Non-pigmented ciliary epithelial cell (primary cell): Measurements from ENCODE around the gene COQ5.

ENCODE experiments used
- DNase-seq: peaks from one replicate; pipeline ENCODE4 v3.0.0-alpha.2; 2010; ENCODE audit warnings: low read depth

Gene COQ5

GRCh38 chr12:120481022-120481767, 47.8 kb downstream of the COQ5 start:
- DNase-seq, result no peak

- no peak for DNase-seq
Observed at GRCh38 chr12:120480211-120480610, 48.7 kb downstream of the COQ5 start.

DNA sequence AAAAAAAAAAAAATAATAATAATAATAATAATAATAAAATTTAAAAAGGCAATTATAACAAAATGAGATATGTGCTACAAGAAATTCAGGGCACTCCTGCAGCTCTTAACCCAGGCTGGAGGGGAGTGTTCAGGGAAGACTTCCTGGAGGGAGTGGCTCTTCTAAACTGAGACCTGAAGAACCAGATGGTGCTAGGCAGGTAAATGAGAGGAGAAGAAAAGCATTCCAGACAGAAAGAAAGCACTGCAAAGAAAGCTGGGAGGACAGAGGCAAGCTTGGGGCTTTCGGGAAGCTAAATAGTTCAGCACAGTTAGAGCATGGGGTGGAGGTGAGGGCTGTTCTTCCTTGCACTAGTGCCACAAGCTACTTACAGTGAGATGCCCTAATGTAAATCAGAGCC, 49.5 kb downstream of the COQ5 start:
- DNase-seq, result no peak

- no peak for DNase-seq
Observed at GRCh38 chr12:120475643-120476042, 53.3 kb downstream of the COQ5 start.

GRCh38 chr12:120474616-120474960, 54.4 kb downstream of the COQ5 start:
- DNase-seq, result no peak

DNA sequence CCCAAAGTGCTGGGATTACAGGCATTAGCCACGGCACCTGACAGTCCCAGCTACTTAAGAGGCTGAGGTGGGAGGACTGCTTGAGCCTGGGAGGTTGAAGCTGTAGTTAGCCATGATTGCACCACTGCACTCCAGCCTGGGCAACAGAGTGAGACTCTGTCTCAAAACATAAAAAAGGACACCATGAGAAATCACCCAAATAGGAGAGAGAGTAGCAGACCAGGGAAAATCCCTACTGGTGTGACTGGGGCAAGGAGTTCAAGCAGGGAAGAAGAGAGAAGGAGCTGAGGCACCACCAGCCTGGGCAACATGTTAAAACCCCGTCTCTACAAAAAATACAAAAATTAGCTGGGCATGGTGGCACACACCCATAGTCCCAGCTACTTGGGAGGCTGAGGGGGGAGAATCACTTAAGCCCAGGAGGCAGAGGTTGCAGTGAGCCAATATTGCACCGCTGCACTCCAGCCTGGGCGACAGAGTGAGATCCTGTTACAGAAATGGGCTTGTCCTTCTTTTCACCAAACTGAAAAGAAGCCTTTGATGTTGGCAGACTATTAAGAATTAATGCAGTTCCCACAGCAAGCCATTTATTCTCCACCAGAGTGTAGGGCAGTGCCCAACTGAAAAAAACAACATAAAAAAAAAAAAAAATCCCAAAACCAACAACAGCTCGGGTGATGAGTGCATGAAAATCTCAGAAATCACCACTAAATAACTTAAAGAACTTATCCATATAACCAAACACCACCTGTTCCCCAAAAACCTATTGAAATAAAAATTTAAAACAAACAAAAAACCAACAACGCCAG, 54.9 kb downstream of the COQ5 start:
- DNase-seq, result no peak

GRCh38 chr12:120472521-120472920, 56.4 kb downstream of the COQ5 start:
- DNase-seq, result no peak

- no peak for DNase-seq
Observed at GRCh38 chr12:120470150-120470784, 58.7 kb downstream of the COQ5 start.

GRCh38 chr12:120469450-120470149, 59.4 kb downstream of the COQ5 start, which contains the start of gene SRSF9:
TSS of gene SRSF9 (minus strand) at chr12:120469748. CDS start at chr12:120469609, 139 bp downstream.
- peak; percentile 82 for DNase-seq

- no peak for DNase-seq
Observed at GRCh38 chr12:120468821-120469449, 60.0 kb downstream of the COQ5 start.

GRCh38 chr12:120468325-120468820, 60.6 kb downstream of the COQ5 start:
- no peak for DNase-seq

DNA sequence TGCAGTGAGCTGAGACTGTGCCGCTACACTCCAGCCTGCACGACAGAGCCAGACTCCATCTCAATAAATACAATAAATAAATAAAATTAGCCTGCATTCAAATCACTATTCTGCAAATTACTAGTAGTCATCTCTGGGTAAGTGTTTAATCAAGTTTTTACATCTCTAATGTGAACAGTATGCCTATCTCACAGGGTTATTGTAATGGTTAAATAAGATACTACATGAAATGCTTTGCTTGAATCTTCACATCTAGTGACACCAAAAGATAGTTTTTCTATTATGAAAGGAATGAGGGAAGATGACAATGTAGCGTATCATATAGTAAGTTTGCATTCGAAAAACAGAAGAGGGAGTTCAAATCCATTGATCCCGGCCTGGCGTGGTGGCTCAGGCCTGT, 61.5 kb downstream of the COQ5 start:
- no peak for DNase-seq

- no peak for DNase-seq
Observed at GRCh38 chr12:120466560-120467315, 62.2 kb downstream of the COQ5 start.

- DNase-seq, result no peak
Observed at GRCh38 chr12:120465756-120466155, 63.2 kb downstream of the COQ5 start.

- no peak for DNase-seq
Observed at GRCh38 chr12:120463712-120464111, 65.2 kb downstream of the COQ5 start.

DNA sequence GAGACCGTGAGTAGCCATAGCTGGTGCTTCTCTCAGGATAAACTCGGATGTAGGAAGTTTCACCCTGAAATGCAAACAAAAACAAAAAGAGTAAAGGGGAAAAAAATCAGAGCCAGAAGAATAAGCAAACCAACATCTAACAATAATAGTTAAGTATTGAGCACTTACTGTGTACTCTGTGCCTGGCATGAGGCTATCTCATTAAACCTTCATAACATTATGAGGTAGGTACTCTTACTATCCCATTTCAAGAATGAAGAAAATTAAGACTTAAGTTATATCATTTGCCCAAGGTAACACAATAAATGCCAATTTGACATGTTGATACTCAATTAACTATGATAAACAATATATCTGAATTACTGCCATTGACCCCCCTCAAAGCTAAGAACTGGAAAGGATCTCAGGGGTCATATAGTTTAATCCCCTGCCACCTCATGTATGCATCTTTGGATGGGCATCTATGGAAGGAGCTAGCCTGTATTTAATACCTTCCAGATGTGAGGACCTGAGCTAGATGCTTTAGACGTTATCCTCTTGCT, 66.8 kb downstream of the COQ5 start:
- DNase-seq, result no peak

DNA sequence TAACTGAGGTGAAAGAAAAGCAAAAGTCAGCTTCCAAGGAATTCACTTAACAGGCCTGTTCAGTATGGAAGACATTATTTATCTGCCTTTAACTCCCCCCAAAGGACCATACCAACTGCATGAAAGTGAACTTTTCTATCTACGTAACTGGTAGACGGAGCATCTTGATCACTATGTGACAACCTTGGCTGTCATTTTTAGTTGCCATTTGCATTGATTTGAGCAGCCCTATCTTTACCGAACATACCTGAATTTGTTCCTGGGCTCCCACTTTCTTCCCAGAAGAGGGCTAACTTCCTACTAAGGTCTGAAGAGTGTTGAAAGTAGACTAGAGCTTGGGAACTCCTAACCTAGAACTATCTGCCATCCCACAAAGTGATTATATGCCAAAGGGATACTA, 68.8 kb downstream of the COQ5 start:
- DNase-seq, result no peak

GRCh38 chr12:120457133-120457532, 71.8 kb downstream of the COQ5 start:
- no peak for DNase-seq

DNA sequence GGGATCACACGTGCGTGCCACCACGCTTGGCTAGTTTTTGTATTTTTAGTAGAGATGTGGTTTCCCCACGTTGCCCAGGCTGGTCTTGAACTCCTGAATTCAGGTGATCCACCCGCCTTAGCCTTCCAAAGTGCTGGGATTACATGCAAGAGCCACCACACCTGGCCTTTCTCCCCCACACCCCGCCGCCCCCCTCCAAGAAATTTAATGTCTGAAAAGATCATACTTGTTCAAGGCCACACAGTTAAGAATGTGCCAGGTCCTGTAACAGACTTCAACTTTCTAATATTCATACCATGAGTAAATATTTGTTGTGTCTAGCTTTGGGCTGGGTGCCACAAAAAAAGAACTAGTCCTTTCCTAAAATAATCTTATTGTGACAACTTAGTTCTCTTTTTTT, 73.7 kb downstream of the COQ5 start:
- DNase-seq, result no peak

DNA sequence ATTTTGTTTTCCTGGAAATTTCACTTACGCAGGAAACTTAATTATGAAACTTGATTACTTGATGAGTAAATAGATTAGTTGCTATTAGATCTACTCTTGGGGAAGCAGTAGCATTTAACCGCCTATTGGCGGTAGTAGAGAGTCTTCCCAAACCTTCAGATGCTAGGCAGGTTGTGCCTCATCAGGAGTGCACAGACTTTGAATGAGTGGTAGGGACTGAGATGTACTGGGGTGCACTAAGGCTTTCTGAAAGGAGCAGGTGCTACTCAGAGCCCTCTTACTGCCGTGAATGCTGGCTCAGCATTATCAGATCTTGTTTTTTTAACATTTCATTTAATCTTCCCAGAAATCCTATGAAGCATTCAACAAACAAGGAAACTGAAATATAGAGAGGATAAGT, 75.0 kb downstream of the COQ5 start:
- no peak for DNase-seq
